ENCODE data around the gene C1QTNF8. TPM values are rescaled to one million over a fixed set of nuclear protein-coding genes. Genes with fewer than 3 reads are reported as not detected.

Gene C1QTNF8
- total and polyA plus RNA-seq, 7 experiments from 2014 or later = not detected

DNA sequence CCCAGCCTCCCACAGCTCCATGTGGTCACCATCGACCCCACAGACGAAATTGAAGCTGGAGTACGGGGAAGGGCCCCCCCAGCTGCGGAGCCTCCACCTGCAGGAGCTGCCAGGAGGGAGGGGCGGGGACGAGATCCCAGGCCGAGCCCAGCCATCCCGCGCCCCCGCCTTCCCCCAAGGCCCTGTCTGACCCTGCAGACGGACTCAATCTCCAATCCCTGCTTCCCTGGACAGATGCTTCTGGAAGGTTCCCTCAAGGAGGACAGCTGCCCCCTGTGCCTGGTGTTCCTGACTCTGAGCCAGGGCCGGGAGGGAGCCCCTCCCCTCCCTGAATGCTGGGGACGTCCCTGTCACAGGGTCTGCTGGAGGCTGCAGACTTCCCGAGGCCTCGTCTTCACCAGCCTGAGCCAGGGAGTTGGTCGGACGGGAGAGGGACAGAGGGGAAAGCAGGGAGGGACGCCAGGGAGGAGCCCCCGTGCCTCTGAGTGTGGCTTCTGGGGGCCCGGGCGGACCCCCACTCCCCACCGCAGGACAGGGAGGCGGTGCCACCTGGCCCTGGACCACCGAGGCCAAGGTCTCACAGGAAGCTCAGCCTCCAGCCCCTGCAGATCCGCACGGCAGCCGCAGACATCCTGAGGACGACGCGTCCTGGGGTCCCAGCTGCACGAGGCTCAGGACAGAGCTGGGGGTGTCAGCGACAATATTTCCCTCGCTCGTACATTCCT, 21.3 kb upstream of the C1QTNF8 start:
- Mint-ChIP-seq H3K4me3 (no peak overlapping the region), H3K9me3 (peaks cover 0 to 2% (median 0%) of the 10 kb centered on the region in 11 donors), H3K4me1 (no peaks in the 10 kb centered on the region), H3K27ac (no peak overlapping the region), H3K27me3 (no peaks in the 10 kb centered on the region), H3K36me3 (no peaks in the 10 kb centered on the region)
- ATAC-seq (no peak), DNase-seq (no peak)
- intact Hi-C loops (cut with micrococcal nuclease) = no loop called here
- H3K36me3 ChIP-seq (ENCODE audit: control insufficient read depth in 2 of 3, insufficient read depth in 3 of 3, low read length in 3 of 3) = no peaks in the 10 kb centered on the region
- H3K27me3 ChIP-seq (ENCODE audit: control insufficient read depth in 2 of 2, insufficient read depth in 2 of 2, low read length in 2 of 2) = no peaks in the 10 kb centered on the region
- POLR2A ChIA-PET = no interaction called here
- H3K4me1 ChIP-seq (ENCODE audit: control insufficient read depth in 2 of 2, insufficient read depth in 2 of 2, low read length in 2 of 2) = no peaks in the 10 kb centered on the region
- H3K9me3 ChIP-seq (ENCODE audit: control insufficient read depth in 2 of 3, low read length in 3 of 3) = no peaks in the 10 kb centered on the region
- H3K4me3 ChIP-seq (ENCODE audit: low read length) = no peak overlapping the region
- H3K27ac ChIP-seq (ENCODE audit: low read depth, low read length) = no peak overlapping the region
- CTCF ChIA-PET = no interaction called here

DNA sequence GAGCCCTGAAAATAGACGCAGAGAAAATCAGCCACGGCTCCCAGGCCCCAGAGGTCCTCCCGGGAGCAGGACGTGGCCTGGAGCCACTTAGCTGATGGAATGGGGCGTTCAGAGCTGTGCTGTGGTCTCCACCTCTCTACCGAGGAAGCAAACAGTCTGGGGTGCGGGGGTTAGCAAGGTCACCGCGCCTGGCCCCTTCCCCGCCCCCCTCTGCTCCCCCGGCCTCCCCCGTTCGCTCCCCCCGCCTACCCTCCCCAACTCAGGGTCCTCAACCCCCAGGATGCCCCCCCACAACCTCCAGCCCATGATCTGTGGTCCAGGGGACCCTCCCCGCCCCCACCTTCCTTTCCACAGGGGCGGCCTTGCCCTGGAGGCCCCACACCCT, 20.6 kb upstream of the C1QTNF8 start:
- Histone ChIP-seq H3K27ac (ENCODE audit: low read depth, low read length) (no peak overlapping the region), H3K36me3 (ENCODE audit: control insufficient read depth in 2 of 3, insufficient read depth in 3 of 3, low read length in 3 of 3) (no peaks in the 10 kb centered on the region), H3K9me3 (ENCODE audit: control insufficient read depth in 2 of 3, low read length in 3 of 3) (no peaks in the 10 kb centered on the region), H3K27me3 (ENCODE audit: control insufficient read depth in 2 of 2, insufficient read depth in 2 of 2, low read length in 2 of 2) (no peaks in the 10 kb centered on the region), H3K4me1 (ENCODE audit: control insufficient read depth in 2 of 2, insufficient read depth in 2 of 2, low read length in 2 of 2) (no peaks in the 10 kb centered on the region), H3K4me3 (ENCODE audit: low read length) (no peak overlapping the region)
- DNase-seq (no peak), ATAC-seq (no peak)
- intact Hi-C loops (cut with micrococcal nuclease) = no loop called here
- POLR2A ChIA-PET = no interaction called here
- H3K27me3 Mint-ChIP-seq = no peaks in the 10 kb centered on the region
- H3K4me1 Mint-ChIP-seq = no peaks in the 10 kb centered on the region
- H3K4me3 Mint-ChIP-seq = no peak overlapping the region
- H3K36me3 Mint-ChIP-seq = no peaks in the 10 kb centered on the region
- H3K27ac Mint-ChIP-seq = no peak overlapping the region
- CTCF ChIA-PET = no interaction called here
- peaks cover 0 to 2% (median 0%) of the 10 kb centered on the region in 11 donors for H3K9me3 Mint-ChIP-seq

DNA sequence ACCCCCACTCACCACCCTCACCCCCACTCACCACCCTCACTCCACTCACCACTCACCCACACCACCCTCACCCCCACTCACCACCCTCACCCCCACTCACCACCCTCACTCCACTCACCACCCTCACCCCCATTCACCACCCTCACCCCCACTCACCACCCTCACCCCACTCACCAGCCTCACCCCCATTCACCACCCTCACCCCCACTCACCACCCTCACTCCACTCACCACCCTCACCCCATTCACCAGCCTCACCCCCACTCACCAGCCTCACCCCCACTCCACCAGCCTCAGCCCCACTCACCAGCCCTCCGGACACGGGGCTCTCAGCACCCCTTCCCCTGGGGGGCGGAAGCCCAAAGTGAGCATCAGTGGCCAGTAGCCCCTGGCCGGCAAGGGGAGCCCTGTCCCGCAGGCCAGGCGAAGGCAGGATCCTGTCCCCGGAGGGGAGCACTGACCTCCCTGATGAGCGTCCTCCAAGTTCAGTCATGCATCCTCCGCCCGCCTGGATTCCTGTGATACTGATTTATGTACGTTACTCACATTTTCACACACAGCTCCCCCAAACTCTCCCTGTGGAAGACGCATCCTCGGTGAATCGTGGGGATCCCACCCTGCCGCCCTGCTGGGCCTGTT, 18.0 kb upstream of the C1QTNF8 start:
- no peaks in the 10 kb centered on the region for H3K36me3 Mint-ChIP-seq
- Histone ChIP-seq H3K4me1 (ENCODE audit: control insufficient read depth in 2 of 2, insufficient read depth in 2 of 2, low read length in 2 of 2) (no peaks in the 10 kb centered on the region), H3K27ac (ENCODE audit: low read depth, low read length) (no peak overlapping the region), H3K27me3 (ENCODE audit: control insufficient read depth in 2 of 2, insufficient read depth in 2 of 2, low read length in 2 of 2) (no peaks in the 10 kb centered on the region), H3K9me3 (ENCODE audit: control insufficient read depth in 2 of 3, low read length in 3 of 3) (no peaks in the 10 kb centered on the region), H3K4me3 (ENCODE audit: low read length) (no peak overlapping the region), H3K36me3 (ENCODE audit: control insufficient read depth in 2 of 3, insufficient read depth in 3 of 3, low read length in 3 of 3) (no peaks in the 10 kb centered on the region)
- no peaks in the 10 kb centered on the region for H3K27me3 Mint-ChIP-seq
- ATAC-seq = no peak
- CTCF ChIA-PET = no interaction called here
- DNase-seq = no peak
- POLR2A ChIA-PET = no interaction called here
- intact Hi-C loops (cut with micrococcal nuclease) = no loop called here
- no peaks in the 10 kb centered on the region for H3K4me1 Mint-ChIP-seq
- no peak overlapping the region for H3K4me3 Mint-ChIP-seq
- no peak overlapping the region for H3K27ac Mint-ChIP-seq
- H3K9me3 Mint-ChIP-seq = peaks cover 0 to 2% (median 0%) of the 10 kb centered on the region in 11 donors

DNA sequence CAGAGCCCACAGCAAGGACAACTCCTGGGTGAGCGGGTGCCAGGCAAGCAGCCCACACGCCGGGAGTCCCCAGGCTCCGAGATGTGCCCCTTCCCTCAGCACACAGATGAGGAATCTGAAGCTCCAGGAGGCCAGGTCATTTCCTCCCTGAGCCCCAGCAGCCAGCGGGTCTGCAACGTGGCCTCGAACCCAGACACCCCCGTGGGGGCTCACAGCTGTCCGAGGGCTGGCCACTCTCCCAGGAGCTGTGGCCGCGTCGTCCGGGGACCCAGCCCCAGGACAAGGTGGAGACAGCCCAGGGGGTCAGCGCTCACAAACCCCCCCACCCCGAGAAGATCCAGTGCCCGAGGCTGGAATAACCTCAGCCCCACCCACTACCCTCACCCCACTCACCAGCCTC, 17.4 kb upstream of the C1QTNF8 start:
- CTCF ChIA-PET = no interaction called here
- Mint-ChIP-seq H3K9me3 (peaks cover 0 to 2% (median 0%) of the 10 kb centered on the region in 11 donors), H3K27ac (no peak overlapping the region), H3K27me3 (no peaks in the 10 kb centered on the region), H3K36me3 (no peaks in the 10 kb centered on the region), H3K4me1 (no peaks in the 10 kb centered on the region), H3K4me3 (no peak overlapping the region)
- H3K36me3 ChIP-seq (ENCODE audit: control insufficient read depth in 2 of 3, insufficient read depth in 3 of 3, low read length in 3 of 3) = no peaks in the 10 kb centered on the region
- H3K9me3 ChIP-seq (ENCODE audit: control insufficient read depth in 2 of 3, low read length in 3 of 3) = no peaks in the 10 kb centered on the region
- no peaks in the 10 kb centered on the region for H3K4me1 ChIP-seq (ENCODE audit: control insufficient read depth in 2 of 2, insufficient read depth in 2 of 2, low read length in 2 of 2)
- no peak for ATAC-seq
- POLR2A ChIA-PET = no interaction called here
- DNase-seq = no peak
- H3K27me3 ChIP-seq (ENCODE audit: control insufficient read depth in 2 of 2, insufficient read depth in 2 of 2, low read length in 2 of 2) = no peaks in the 10 kb centered on the region
- intact Hi-C loops (cut with micrococcal nuclease) = no loop called here
- no peak overlapping the region for H3K27ac ChIP-seq (ENCODE audit: low read depth, low read length)
- no peak overlapping the region for H3K4me3 ChIP-seq (ENCODE audit: low read length)

DNA sequence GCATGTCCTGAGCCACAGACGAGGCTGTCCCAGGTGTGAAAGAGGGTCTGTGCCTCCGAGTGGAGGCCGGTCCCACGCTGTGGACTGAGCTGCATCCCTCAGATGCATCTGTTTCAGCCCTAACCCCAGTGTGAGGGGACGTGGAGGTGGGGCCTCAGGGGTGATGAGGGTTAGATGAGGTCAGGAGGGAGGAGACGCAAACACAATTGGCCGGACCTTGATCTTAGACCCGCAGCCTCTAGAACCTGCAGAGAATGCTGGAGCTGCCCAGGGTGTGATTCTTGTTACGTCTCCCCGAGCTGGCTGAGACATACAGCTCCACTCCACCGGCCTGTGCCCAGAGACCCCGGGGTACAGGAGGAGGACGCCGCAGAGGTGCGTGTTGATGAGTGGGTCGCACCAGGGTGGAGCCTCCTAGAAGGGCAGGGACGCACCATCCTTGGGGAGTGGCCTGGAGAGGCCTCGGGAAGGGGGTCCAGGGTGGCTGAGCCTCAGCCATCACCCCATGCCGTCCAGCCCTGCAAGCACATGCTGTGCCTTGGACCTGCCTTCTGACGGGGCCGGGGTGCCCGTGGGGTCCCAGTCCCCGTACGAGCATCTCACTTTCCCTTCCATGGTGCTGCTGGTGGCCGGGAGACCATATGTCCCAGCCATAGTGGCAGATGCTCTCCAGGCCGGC, 16.6 kb upstream of the C1QTNF8 start:
- Histone ChIP-seq H3K27me3 (ENCODE audit: control insufficient read depth in 2 of 2, insufficient read depth in 2 of 2, low read length in 2 of 2) (no peaks in the 10 kb centered on the region), H3K4me1 (ENCODE audit: control insufficient read depth in 2 of 2, insufficient read depth in 2 of 2, low read length in 2 of 2) (no peaks in the 10 kb centered on the region), H3K36me3 (ENCODE audit: control insufficient read depth in 2 of 3, insufficient read depth in 3 of 3, low read length in 3 of 3) (no peaks in the 10 kb centered on the region), H3K27ac (ENCODE audit: low read depth, low read length) (no peak overlapping the region), H3K9me3 (ENCODE audit: control insufficient read depth in 2 of 3, low read length in 3 of 3) (no peaks in the 10 kb centered on the region), H3K4me3 (ENCODE audit: low read length) (no peak overlapping the region)
- CTCF ChIA-PET = no interaction called here
- ATAC-seq (no peak), DNase-seq (no peak)
- Mint-ChIP-seq H3K9me3 (peaks cover 0 to 2% (median 0%) of the 10 kb centered on the region in 11 donors), H3K27ac (no peak overlapping the region), H3K4me1 (no peaks in the 10 kb centered on the region), H3K27me3 (no peaks in the 10 kb centered on the region), H3K4me3 (no peak overlapping the region), H3K36me3 (no peaks in the 10 kb centered on the region)
- POLR2A ChIA-PET = no interaction called here
- intact Hi-C loops (cut with micrococcal nuclease) = no loop called here

DNA sequence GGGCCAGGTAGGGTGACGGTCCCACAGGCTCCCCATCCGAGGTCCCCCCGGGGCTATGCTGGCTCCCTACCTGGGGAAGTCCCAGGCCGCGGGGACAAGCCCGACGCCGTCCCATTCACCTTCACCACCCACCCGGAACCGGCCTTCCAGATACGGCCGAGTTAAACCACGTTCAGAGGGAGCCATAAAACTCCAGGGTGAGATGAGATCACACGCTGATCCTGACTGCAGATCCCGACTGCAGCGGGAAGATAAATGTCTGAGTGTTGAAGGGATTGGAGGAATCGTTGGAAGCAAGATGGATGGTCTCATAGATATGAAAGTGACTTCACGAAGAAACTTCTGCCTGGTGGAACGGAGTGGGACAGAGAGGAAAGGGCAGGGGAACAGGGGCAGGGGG, 13.6 kb upstream of the C1QTNF8 start:
- H3K36me3 ChIP-seq (ENCODE audit: control insufficient read depth in 2 of 3, insufficient read depth in 3 of 3, low read length in 3 of 3) = no peaks in the 10 kb centered on the region
- intact Hi-C loops (cut with micrococcal nuclease) = no loop called here
- no peaks in the 10 kb centered on the region for H3K4me1 ChIP-seq (ENCODE audit: control insufficient read depth in 2 of 2, insufficient read depth in 2 of 2, low read length in 2 of 2)
- CTCF ChIA-PET = no interaction called here
- H3K4me1 Mint-ChIP-seq = no peaks in the 10 kb centered on the region
- H3K4me3 ChIP-seq (ENCODE audit: low read length) = no peak overlapping the region
- H3K4me3 Mint-ChIP-seq = no peak overlapping the region
- H3K27ac ChIP-seq (ENCODE audit: low read depth, low read length) = no peak overlapping the region
- DNase-seq (no peak), ATAC-seq (no peak)
- POLR2A ChIA-PET = no interaction called here
- H3K27me3 Mint-ChIP-seq = peaks cover 0 to 4% (median 0%) of the 10 kb centered on the region in 5 donors
- H3K36me3 Mint-ChIP-seq = no peaks in the 10 kb centered on the region
- peaks cover 0 to 2% (median 0%) of the 10 kb centered on the region in 11 donors for H3K9me3 Mint-ChIP-seq
- H3K27ac Mint-ChIP-seq = no peak overlapping the region
- H3K27me3 ChIP-seq (ENCODE audit: control insufficient read depth in 2 of 2, insufficient read depth in 2 of 2, low read length in 2 of 2) = no peaks in the 10 kb centered on the region
- H3K9me3 ChIP-seq (ENCODE audit: control insufficient read depth in 2 of 3, low read length in 3 of 3) = no peaks in the 10 kb centered on the region
